T-cell (primary cell): ENCODE results near the gene NDUFA13. TPM values are rescaled to one million over a fixed set of nuclear protein-coding genes. Genes with fewer than 3 reads are reported as not detected.
A peak's percentile ranks its signal among the peaks of the same experiment; 100 is the strongest.

ENCODE experiments used
- ATAC-seq, 4 experiments: fragments of 200-7000 bp in 3 of 4; fragments of 150-1000 bp in 1 of 4; cut with Tn5 transposase; replicated peaks in 1 of 4; 1 replicate in 3 of 4; 2 replicates in 1 of 4; pipeline ENCODE4 v1.10.0; 2021; ENCODE audit warnings: moderate library complexity in 3 of 4, mild to moderate bottlenecking in 2 of 4, moderate number of reproducible peaks in 1 of 4
- CTCF ChIA-PET, 2 donors: fragments of 300-600 bp; sonication (Branson Sonifier 250); formaldehyde crosslinking; loops; one replicate each; lab custom pipeline; 2022; ENCODE audit warnings: antibody characterized with exemption in 2 of 2; lab: Charles Lee
- POLR2A ChIA-PET, 2 donors: fragments of 300-600 bp; sonication (Branson Sonifier 250); formaldehyde crosslinking; loops; one replicate each; lab custom pipeline; 2022; ENCODE audit warnings: antibody characterized with exemption in 2 of 2; lab: Charles Lee
- DNase-seq, 35 experiments: peaks; one replicate each; pipeline versions ENCODE4 v3.0.0 to v3.0.0-alpha.2; 2013 to 2023
- H3K27ac ChIP-seq: one replicate; pipeline ENCODE4 v1.5.1; 2013; ENCODE audit warnings: low read length
- H3K27me3 ChIP-seq, 2 experiments: replicated peaks in 1 of 2; 1 replicate in 1 of 2; 2 replicates in 1 of 2; pipeline versions ENCODE4 v1.6.1 to v1.7.0; 2013; ENCODE audit warnings: low read length in 1 of 2, mixed read lengths in 1 of 2; ENCODE audit not compliant: control insufficient read depth in 2 of 2, insufficient read depth in 2 of 2; ENCODE audit errors: extremely low read depth in 1 of 2
- H3K36me3 ChIP-seq, 2 donors: 1 replicate in 1 of 2; 2 replicates in 1 of 2; pipeline versions ENCODE4 v1.6.1 to v1.7.0; 2013; ENCODE audit warnings: low read length in 1 of 2; ENCODE audit not compliant: control insufficient read depth in 2 of 2, insufficient read depth in 1 of 2; ENCODE audit errors: extremely low read depth in 1 of 2
- H3K4me1 ChIP-seq, 2 experiments: 1 replicate in 1 of 2; 2 replicates in 1 of 2; pipeline versions ENCODE4 v1.6.1 to v1.7.0; 2013; ENCODE audit warnings: low read length in 2 of 2, mixed read lengths in 1 of 2; ENCODE audit not compliant: insufficient read depth in 2 of 2, control insufficient read depth in 1 of 2; ENCODE audit errors: extremely low read depth in 1 of 2
- H3K4me3 ChIP-seq, 2 donors: 1 replicate in 1 of 2; 2 replicates in 1 of 2; pipeline versions ENCODE4 v1.5.1 to v1.7.0; 2013; ENCODE audit warnings: mild to moderate bottlenecking in 2 of 2, low read length in 1 of 2, moderate library complexity in 1 of 2; ENCODE audit not compliant: control insufficient read depth in 1 of 2; ENCODE audit errors: extremely low read depth in 1 of 2
- H3K9me3 ChIP-seq: 2 replicates; pipeline ENCODE4 v1.7.0; 2013
- H3K27ac Mint-ChIP-seq, 2 donors: one replicate each; pipeline ENCODE4 v1.8.0; 2020 to 2021; ENCODE audit warnings: mild to moderate bottlenecking in 2 of 2, mixed read lengths in 2 of 2
- H3K27me3 Mint-ChIP-seq, 2 donors: one replicate each; pipeline ENCODE4 v1.8.0; 2021 to 2022; ENCODE audit warnings: mixed read lengths in 2 of 2
- H3K36me3 Mint-ChIP-seq: one replicate; pipeline ENCODE4 v1.8.0; 2021; ENCODE audit warnings: mixed read lengths
- H3K4me1 Mint-ChIP-seq, 3 donors: one replicate each; pipeline ENCODE4 v1.8.0; 2020 to 2022; ENCODE audit warnings: mixed read lengths in 3 of 3, mild to moderate bottlenecking in 1 of 3
- H3K4me3 Mint-ChIP-seq, 3 donors: one replicate each; pipeline ENCODE4 v1.8.0; 2020 to 2022; ENCODE audit warnings: mild to moderate bottlenecking in 3 of 3, mixed read lengths in 3 of 3, moderate library complexity in 3 of 3
- H3K9me3 Mint-ChIP-seq, 3 donors: one replicate each; pipeline ENCODE4 v1.8.0; 2020 to 2022; ENCODE audit warnings: mixed read lengths in 3 of 3
- WGBS: methylation state at CpG from one replicate; pipeline ENCODE4 v1.1.5; 2013; ENCODE audit warnings: missing lambda C conversion rate; ENCODE audit not compliant: insufficient coverage; 5-methylcytosine and 5-hydroxymethylcytosine counted together
- total RNA-seq, 35 experiments: library from RNA in 6 of 35; stranded (reverse) in 6 of 35; fragments of 120-200 nt in 1 of 35; gene quantifications; one replicate each; pipeline versions ENCODE4 v1.2.1 to v1.2.4 and lab custom pipeline; 2013 to 2026

NDUFA13 gene
- total RNA-seq, 5 donors from 2014 or later (not counting 1 experiment from before 2014, with no cell fraction given): 188 to 235 (median 233) TPM

- Mint-ChIP-seq H3K36me3 (peaks cover 32% of the 10 kb centered on the region), H3K27ac (peak overlapping the region in 1 of 2 donors; percentile 15), H3K9me3 (no peaks in the 10 kb centered on the region), H3K4me3 (no peak overlapping the region), H3K4me1 (peaks cover 21 to 27% (median 23%) of the 10 kb centered on the region in 3 donors), H3K27me3 (no peaks in the 10 kb centered on the region)
- CTCF ChIA-PET: no interaction called here
- DNase-seq (no peak), ATAC-seq (no peak)
- POLR2A ChIA-PET: no interaction called here
- H3K4me3 ChIP-seq: no peak overlapping the region
- no peaks in the 10 kb centered on the region for H3K27me3 ChIP-seq
- peaks cover 3 to 20% of the 10 kb centered on the region in 2 donors for H3K36me3 ChIP-seq
- no peaks in the 10 kb centered on the region for H3K9me3 ChIP-seq
- WGBS: 94% methylated on average over 19 of the region's 26 CpGs
- no peak overlapping the region for H3K27ac ChIP-seq
- H3K4me1 ChIP-seq: peaks cover 7 to 19% of the 10 kb centered on the region in 2 experiments
Observed at GRCh38 chr19:19561946-19562664, 46.1 kb downstream of the NDUFA13 start.

GRCh38 chr19:19562665-19563347 lies 46.8 kb downstream of the NDUFA13 start:
- Mint-ChIP-seq H3K27me3 (no peaks in the 10 kb centered on the region), H3K9me3 (no peaks in the 10 kb centered on the region), H3K4me3 (no peak overlapping the region), H3K36me3 (peaks cover 35% of the 10 kb centered on the region), H3K4me1 (peaks cover 21 to 27% (median 23%) of the 10 kb centered on the region in 3 donors), H3K27ac (peak overlapping the region in 1 of 2 donors; percentile 52)
- H3K27ac ChIP-seq: no peak overlapping the region
- DNase-seq: peak in 30 of 35 experiments; percentile 18 to 62 (median 34)
- ATAC-seq: peak; percentile 80 to 87 (median 82)
- ChIA-PET CTCF (no interaction called here), POLR2A (no interaction called here)
- no peaks in the 10 kb centered on the region for H3K9me3 ChIP-seq
- no peak overlapping the region for H3K4me3 ChIP-seq
- H3K27me3 ChIP-seq: no peaks in the 10 kb centered on the region
- peaks cover 7 to 19% of the 10 kb centered on the region in 2 experiments for H3K4me1 ChIP-seq
- H3K36me3 ChIP-seq: peaks cover 5 to 27% of the 10 kb centered on the region in 2 donors
- 98% methylated on average over 5 of the region's 17 CpGs for WGBS

GRCh38 chr19:19563348-19563848 lies 47.4 kb downstream of the NDUFA13 start:
- peaks cover 21 to 26% (median 23%) of the 10 kb centered on the region in 3 donors for H3K4me1 Mint-ChIP-seq
- H3K9me3 Mint-ChIP-seq: no peaks in the 10 kb centered on the region
- H3K4me1 ChIP-seq: peaks cover 7 to 19% of the 10 kb centered on the region in 2 experiments
- no peak overlapping the region for H3K4me3 Mint-ChIP-seq
- no peak overlapping the region for H3K27ac ChIP-seq
- no peaks in the 10 kb centered on the region for H3K9me3 ChIP-seq
- POLR2A ChIA-PET: no interaction called here
- ATAC-seq (peak in 1 of 4 experiments; percentile 12), DNase-seq (no peak)
- peaks cover 36% of the 10 kb centered on the region for H3K36me3 Mint-ChIP-seq
- peaks cover 5 to 29% of the 10 kb centered on the region in 2 donors for H3K36me3 ChIP-seq
- CTCF ChIA-PET: no interaction called here
- peak overlapping the region in 1 of 2 donors; percentile 52 for H3K27ac Mint-ChIP-seq
- no peak overlapping the region for H3K4me3 ChIP-seq
- no peaks in the 10 kb centered on the region for H3K27me3 Mint-ChIP-seq
- WGBS: 100% methylated on average over 7 of the region's 17 CpGs
- no peaks in the 10 kb centered on the region for H3K27me3 ChIP-seq

- ATAC-seq: no peak
Observed at GRCh38 chr19:19566306-19566705, 50.3 kb downstream of the NDUFA13 start.

GRCh38 chr19:19567391-19567790 lies 51.4 kb downstream of the NDUFA13 start:
- Mint-ChIP-seq H3K36me3 (peaks cover 40% of the 10 kb centered on the region), H3K4me1 (peaks cover 2 to 3% (median 3%) of the 10 kb centered on the region in 3 donors), H3K4me3 (no peak overlapping the region), H3K9me3 (no peaks in the 10 kb centered on the region), H3K27me3 (no peaks in the 10 kb centered on the region), H3K27ac (peak overlapping the region in 1 of 2 donors; percentile 64)
- Histone ChIP-seq H3K9me3 (no peaks in the 10 kb centered on the region), H3K36me3 (peaks cover 12 to 39% of the 10 kb centered on the region in 2 donors), H3K4me3 (no peak overlapping the region), H3K27me3 (no peaks in the 10 kb centered on the region), H3K27ac (no peak overlapping the region), H3K4me1 (peaks cover 0 to 7% of the 10 kb centered on the region in 2 experiments)
- no peak for ATAC-seq
- POLR2A ChIA-PET: no interaction called here
- no peak for DNase-seq
- WGBS: 80% methylated on average over 3 of the region's 3 CpGs
- CTCF ChIA-PET: no interaction called here

More at GRCh38 chr19:19566306-19566705, 50.3 kb downstream of the NDUFA13 start:
- no peak overlapping the region for H3K4me3 ChIP-seq
- WGBS: 83% methylated on average over 2 of the region's 7 CpGs
- ChIA-PET CTCF (interaction anchor here in 1 of 2 donors (0.6 kb wide), 1 partner anchor 12 kb away, joined by 5 read pairs; no protein-coding TSS in a partner anchor), POLR2A (no interaction called here)
- no peaks in the 10 kb centered on the region for H3K9me3 Mint-ChIP-seq
- H3K4me1 Mint-ChIP-seq: peaks cover 3 to 6% (median 5%) of the 10 kb centered on the region in 3 donors
- H3K36me3 ChIP-seq: peaks cover 12 to 48% of the 10 kb centered on the region in 2 donors
- H3K27ac ChIP-seq: no peak overlapping the region
- DNase-seq: no peak
- H3K9me3 ChIP-seq: no peaks in the 10 kb centered on the region
- no peaks in the 10 kb centered on the region for H3K27me3 ChIP-seq
- H3K27ac Mint-ChIP-seq: no peak overlapping the region
- peaks cover 51% of the 10 kb centered on the region for H3K36me3 Mint-ChIP-seq
- H3K4me1 ChIP-seq: peaks cover 0 to 7% of the 10 kb centered on the region in 2 experiments
- no peak overlapping the region for H3K4me3 Mint-ChIP-seq
- H3K27me3 Mint-ChIP-seq: no peaks in the 10 kb centered on the region
